Ovary (tissue), 9 donors: ENCODE data around the gene MACO1. TPM values are rescaled to one million over a fixed set of nuclear protein-coding genes. Genes with fewer than 3 reads are reported as not detected.

Experiments used
- DNase-seq, 5 donors: peaks; one replicate each; pipeline ENCODE4 v3.0.0-alpha.2; 2019 to 2020
- H3K27ac ChIP-seq, 2 donors: fragments of 200-600 bp; one replicate each; pipeline versions ENCODE4 v1.5.1 to v1.8.0; 2019 to 2022
- H3K27me3 ChIP-seq: fragments of 200-600 bp; one replicate; pipeline ENCODE4 v1.8.0; 2022
- H3K36me3 ChIP-seq: fragments of 200-600 bp; sonication (generic); one replicate; pipeline ENCODE4 v1.5.1; 2019
- H3K4me1 ChIP-seq: one replicate; pipeline ENCODE4 v1.8.1; 2013; ENCODE audit warnings: mild to moderate bottlenecking, moderate library complexity; ENCODE audit not compliant: insufficient read depth
- H3K4me3 ChIP-seq: fragments of 200-600 bp; sonication (generic); one replicate; pipeline ENCODE4 v1.5.1; 2017
- H3K9me3 ChIP-seq, 2 donors: fragments of 200-600 bp in 1 of 2; sonication (generic) in 1 of 2; one replicate each; pipeline versions ENCODE4 v1.5.1 to v1.8.1; 2013 to 2019; ENCODE audit warnings: mild to moderate bottlenecking in 1 of 2, moderate library complexity in 1 of 2
- CTCF ChIP-seq, 3 donors: fragments of 450-650 bp in 2 of 3; fragments of 200-600 bp in 1 of 3; IDR thresholded peaks; one replicate each; pipeline versions ENCODE4 v1.5.1 to v1.8.0; 2016 to 2022; ENCODE audit warnings: antibody characterized with exemption in 3 of 3, mild to moderate bottlenecking in 1 of 3
- EP300 ChIP-seq: sonication (generic); formaldehyde crosslinking; IDR thresholded peaks from one replicate; pipeline ENCODE4 v1.6.1; 2017; ENCODE audit warnings: antibody characterized with exemption
- POLR2A ChIP-seq: fragments of 450-650 bp; IDR thresholded peaks from one replicate; pipeline ENCODE4 v1.6.1; 2017; ENCODE audit warnings: antibody characterized with exemption, mild to moderate bottlenecking, moderate library complexity
- WGBS, 3 donors: extraction: QIAGEN DNeasy Blood & Tissue Kit in 1 of 3; methylation state at CpG; one replicate each; pipeline versions ENCODE4 v1.1.5 to v1.1.7; 2013 to 2017; 5-methylcytosine and 5-hydroxymethylcytosine counted together
- intact Hi-C, 4 donors: fragments of 100-400 bp; cut with DNase I; formaldehyde crosslinking; loops; one replicate each; pipeline versions ENCODE4 v1.11.0 to v1.15.1; 2022 to 2023
- polyA plus RNA-seq, 2 donors: library from polyadenylated mRNA; stranded (reverse); fragments of 200-250 nt in 1 of 2; fragments of 350-450 nt in 1 of 2; fragmentation: Illumina TruSeq in 1 of 2; extraction: RNeasy Lipid Tissue Mini Kit (QIAGEN cat#74804) in 1 of 2; gene quantifications; one replicate each; pipeline ENCODE4 v1.2.3, GENCODE V29; 2013 to 2014
- total RNA-seq, 7 donors: library from RNA; depleted of rRNA in 2 of 7; stranded (reverse); fragments of >200 nt in 2 of 7; fragmentation: NEBNext Ultra II Directional in 3 of 7; extraction: Animal tissue kit (Norgen Biotek cat#: 25700) in 3 of 7; gene quantifications; one replicate each; pipeline versions ENCODE4 v1.1.0 to v1.2.4, GENCODE V29; 2016 to 2023
- donor health status: DM: no; HTN: no; CAD: no; lungs with moderate emphysema.
- donor health status: DM: no; HTN: no; CAD: no.
- donor health status: Bipolar disorder and iron deficiency.
- donor health status: DM: yes; HTN: yes; CAD: no.
- donor health status: DM: no; HTN: no; CAD: no.
- donor health status: DM: yes; HTN: yes; CAD: no.

MACO1 gene
- total and polyA plus RNA-seq, 9 donors = 14.1 to 30.4 (median 23.4) TPM

- no peak for DNase-seq
- no peaks in the 10 kb centered on the region for H3K36me3 ChIP-seq
- H3K9me3 ChIP-seq = no peaks in the 10 kb centered on the region
- 92 to 95% (median 93%) methylated on average over 21 of the region's 21 CpGs for WGBS, 3 donors
- TF ChIP-seq CTCF (IDR thresholded peaks at IDR 0.05) (no peak), EP300 (no peak), POLR2A (no peak)
- no peaks in the 10 kb centered on the region for H3K4me1 ChIP-seq
- no peaks in the 10 kb centered on the region for H3K27me3 ChIP-seq
- intact Hi-C loops = loop anchor here in 2 of 4 donors (10.0 kb wide), 1 partner anchor 123 kb away; no protein-coding TSS in a partner anchor
- no peak overlapping the region for H3K4me3 ChIP-seq
- H3K27ac ChIP-seq = no peak overlapping the region
These were observed 97.4 kb downstream of the MACO1 start for GRCh38 chr1:25527946-25528595.

- 87 to 88% (median 87%) methylated on average over 7 of the region's 7 CpGs for WGBS, 3 donors
- Histone ChIP-seq H3K9me3 (no peaks in the 10 kb centered on the region), H3K4me1 (no peaks in the 10 kb centered on the region), H3K27ac (no peak overlapping the region), H3K36me3 (no peaks in the 10 kb centered on the region), H3K27me3 (no peaks in the 10 kb centered on the region), H3K4me3 (no peak overlapping the region)
- intact Hi-C loops = loop anchor here in 2 of 4 donors (10.0 kb wide), 1 partner anchor 124 kb away; no protein-coding TSS in a partner anchor
- no peak for TF ChIP-seq CTCF (IDR thresholded peaks at IDR 0.05)
- no peak for TF ChIP-seq POLR2A
- no peak for TF ChIP-seq EP300
- no peak for DNase-seq
These were observed 98.3 kb downstream of the MACO1 start for GRCh38 chr1:25528881-25529517.

GRCh38 chr1:25529518-25530185 is 99.0 kb downstream of the MACO1 start:
- no peak for TF ChIP-seq CTCF (IDR thresholded peaks at IDR 0.05)
- TF ChIP-seq EP300 = no peak
- no peak for TF ChIP-seq POLR2A
- Histone ChIP-seq H3K9me3 (no peaks in the 10 kb centered on the region), H3K27ac (no peak overlapping the region), H3K4me1 (no peaks in the 10 kb centered on the region), H3K4me3 (no peak overlapping the region), H3K27me3 (no peaks in the 10 kb centered on the region), H3K36me3 (no peaks in the 10 kb centered on the region)
- intact Hi-C loops = loop anchor here in 2 of 4 donors (10.0 kb wide), 1 partner anchor 125 kb away; no protein-coding TSS in a partner anchor
- 75 to 91% (median 86%) methylated on average over 18 of the region's 18 CpGs for WGBS, 3 donors
- no peak for DNase-seq

- TF ChIP-seq POLR2A (no peak), EP300 (no peak), CTCF (IDR thresholded peaks at IDR 0.05) (no peak)
- H3K27ac ChIP-seq = no peak overlapping the region
- no peaks in the 10 kb centered on the region for H3K27me3 ChIP-seq
- H3K36me3 ChIP-seq = no peaks in the 10 kb centered on the region
- no peak for DNase-seq
- no peak overlapping the region for H3K4me3 ChIP-seq
- 76 to 81% (median 78%) methylated on average over 16 to 22 of the region's 22 CpGs for WGBS, 3 donors
- H3K9me3 ChIP-seq = no peaks in the 10 kb centered on the region
- intact Hi-C loops = no loop called here
- no peaks in the 10 kb centered on the region for H3K4me1 ChIP-seq
These were observed 99.7 kb downstream of the MACO1 start for GRCh38 chr1:25530186-25531081.
